T-cell (primary cell): Measurements from ENCODE around the gene KCTD1. TPM values are rescaled to one million over a fixed set of nuclear protein-coding genes. Genes with fewer than 3 reads are reported as not detected.

ENCODE experiments used
- ATAC-seq, 4 experiments: fragments of 200-7000 bp in 3 of 4; fragments of 150-1000 bp in 1 of 4; cut with Tn5 transposase; replicated peaks in 1 of 4; 1 replicate in 3 of 4; 2 replicates in 1 of 4; pipeline ENCODE4 v1.10.0; 2021; ENCODE audit warnings: moderate library complexity in 3 of 4, mild to moderate bottlenecking in 2 of 4, moderate number of reproducible peaks in 1 of 4
- CTCF ChIA-PET, 2 donors: fragments of 300-600 bp; sonication (Branson Sonifier 250); formaldehyde crosslinking; loops; one replicate each; lab custom pipeline; 2022; ENCODE audit warnings: antibody characterized with exemption in 2 of 2; lab: Charles Lee
- POLR2A ChIA-PET, 2 donors: fragments of 300-600 bp; sonication (Branson Sonifier 250); formaldehyde crosslinking; loops; one replicate each; lab custom pipeline; 2022; ENCODE audit warnings: antibody characterized with exemption in 2 of 2; lab: Charles Lee
- DNase-seq, 35 experiments: peaks; one replicate each; pipeline versions ENCODE4 v3.0.0 to v3.0.0-alpha.2; 2013 to 2023
- H3K27ac ChIP-seq: one replicate; pipeline ENCODE4 v1.5.1; 2013; ENCODE audit warnings: low read length
- H3K27me3 ChIP-seq, 2 experiments: replicated peaks in 1 of 2; 1 replicate in 1 of 2; 2 replicates in 1 of 2; pipeline versions ENCODE4 v1.6.1 to v1.7.0; 2013; ENCODE audit warnings: low read length in 1 of 2, mixed read lengths in 1 of 2; ENCODE audit not compliant: control insufficient read depth in 2 of 2, insufficient read depth in 2 of 2; ENCODE audit errors: extremely low read depth in 1 of 2
- H3K36me3 ChIP-seq, 2 donors: 1 replicate in 1 of 2; 2 replicates in 1 of 2; pipeline versions ENCODE4 v1.6.1 to v1.7.0; 2013; ENCODE audit warnings: low read length in 1 of 2; ENCODE audit not compliant: control insufficient read depth in 2 of 2, insufficient read depth in 1 of 2; ENCODE audit errors: extremely low read depth in 1 of 2
- H3K4me1 ChIP-seq, 2 experiments: 1 replicate in 1 of 2; 2 replicates in 1 of 2; pipeline versions ENCODE4 v1.6.1 to v1.7.0; 2013; ENCODE audit warnings: low read length in 2 of 2, mixed read lengths in 1 of 2; ENCODE audit not compliant: insufficient read depth in 2 of 2, control insufficient read depth in 1 of 2; ENCODE audit errors: extremely low read depth in 1 of 2
- H3K4me3 ChIP-seq, 2 donors: 1 replicate in 1 of 2; 2 replicates in 1 of 2; pipeline versions ENCODE4 v1.5.1 to v1.7.0; 2013; ENCODE audit warnings: mild to moderate bottlenecking in 2 of 2, low read length in 1 of 2, moderate library complexity in 1 of 2; ENCODE audit not compliant: control insufficient read depth in 1 of 2; ENCODE audit errors: extremely low read depth in 1 of 2
- H3K9me3 ChIP-seq: 2 replicates; pipeline ENCODE4 v1.7.0; 2013
- H3K27ac Mint-ChIP-seq, 2 donors: one replicate each; pipeline ENCODE4 v1.8.0; 2020 to 2021; ENCODE audit warnings: mild to moderate bottlenecking in 2 of 2, mixed read lengths in 2 of 2
- H3K27me3 Mint-ChIP-seq, 2 donors: one replicate each; pipeline ENCODE4 v1.8.0; 2021 to 2022; ENCODE audit warnings: mixed read lengths in 2 of 2
- H3K36me3 Mint-ChIP-seq: one replicate; pipeline ENCODE4 v1.8.0; 2021; ENCODE audit warnings: mixed read lengths
- H3K4me1 Mint-ChIP-seq, 3 donors: one replicate each; pipeline ENCODE4 v1.8.0; 2020 to 2022; ENCODE audit warnings: mixed read lengths in 3 of 3, mild to moderate bottlenecking in 1 of 3
- H3K4me3 Mint-ChIP-seq, 3 donors: one replicate each; pipeline ENCODE4 v1.8.0; 2020 to 2022; ENCODE audit warnings: mild to moderate bottlenecking in 3 of 3, mixed read lengths in 3 of 3, moderate library complexity in 3 of 3
- H3K9me3 Mint-ChIP-seq, 3 donors: one replicate each; pipeline ENCODE4 v1.8.0; 2020 to 2022; ENCODE audit warnings: mixed read lengths in 3 of 3
- WGBS: methylation state at CpG from one replicate; pipeline ENCODE4 v1.1.5; 2013; ENCODE audit warnings: missing lambda C conversion rate; ENCODE audit not compliant: insufficient coverage; 5-methylcytosine and 5-hydroxymethylcytosine counted together
- total RNA-seq, 35 experiments: library from RNA in 6 of 35; stranded (reverse) in 6 of 35; fragments of 120-200 nt in 1 of 35; gene quantifications; one replicate each; pipeline versions ENCODE4 v1.2.1 to v1.2.4 and lab custom pipeline; 2013 to 2026

Gene KCTD1
- total RNA-seq, 5 donors from 2014 or later (not counting 1 experiment from before 2014, with no cell fraction given): 3.2 to 4.3 (median 3.9) TPM

DNA sequence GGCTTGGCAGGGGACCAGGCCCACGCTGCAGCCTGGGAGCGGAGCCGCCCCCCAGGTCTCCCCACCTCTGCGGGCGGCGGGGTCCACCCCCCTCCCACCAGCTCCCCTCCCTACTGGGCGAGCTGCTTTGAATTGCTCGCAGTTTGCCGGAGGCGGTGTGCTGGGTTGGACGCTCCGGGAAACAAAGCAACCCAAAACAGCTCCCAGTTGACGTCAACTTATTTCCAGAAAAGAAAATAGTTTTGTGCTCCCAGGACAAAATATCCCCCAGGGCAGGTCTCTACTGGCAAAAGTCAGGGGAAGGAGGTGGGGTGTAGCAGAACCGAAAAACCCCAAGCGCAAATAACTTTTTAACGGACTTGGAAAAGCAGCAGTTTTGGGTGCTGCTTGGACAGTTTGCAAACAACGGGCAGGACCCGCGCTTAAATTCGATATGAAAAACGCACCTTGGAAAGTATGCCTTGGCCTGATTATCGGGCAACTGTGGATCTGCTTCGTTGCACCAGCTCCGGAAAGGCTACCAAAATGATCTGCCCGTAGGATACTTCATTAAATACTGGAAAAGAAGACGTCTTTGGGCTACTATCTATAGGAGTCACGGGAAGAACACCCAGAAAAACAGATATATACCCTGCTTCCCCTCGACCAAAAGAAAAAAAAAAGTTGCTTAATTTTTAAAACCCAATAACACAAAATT lies 2.8 kb upstream of the KCTD1 start:
- H3K4me1 Mint-ChIP-seq: peaks cover 17 to 25% (median 23%) of the 10 kb centered on the region in 3 donors
- ChIA-PET POLR2A (no interaction called here), CTCF (no interaction called here)
- peaks cover 40 to 55% of the 10 kb centered on the region in 2 donors for H3K27me3 Mint-ChIP-seq
- Histone ChIP-seq H3K27ac (no peak overlapping the region), H3K9me3 (no peaks in the 10 kb centered on the region), H3K27me3 (peaks cover 2 to 40% of the 10 kb centered on the region in 2 experiments), H3K4me3 (no peak overlapping the region), H3K36me3 (no peaks in the 10 kb centered on the region), H3K4me1 (peaks cover 7 to 39% of the 10 kb centered on the region in 2 experiments)
- WGBS: 6% methylated on average over 20 of the region's 28 CpGs
- peak overlapping the region in 2 of 3 donors; percentile 9 to 46 for H3K4me3 Mint-ChIP-seq
- DNase-seq (no peak), ATAC-seq (no peak)
- no peak overlapping the region for H3K27ac Mint-ChIP-seq
- no peaks in the 10 kb centered on the region for H3K9me3 Mint-ChIP-seq
- H3K36me3 Mint-ChIP-seq: no peaks in the 10 kb centered on the region

DNA sequence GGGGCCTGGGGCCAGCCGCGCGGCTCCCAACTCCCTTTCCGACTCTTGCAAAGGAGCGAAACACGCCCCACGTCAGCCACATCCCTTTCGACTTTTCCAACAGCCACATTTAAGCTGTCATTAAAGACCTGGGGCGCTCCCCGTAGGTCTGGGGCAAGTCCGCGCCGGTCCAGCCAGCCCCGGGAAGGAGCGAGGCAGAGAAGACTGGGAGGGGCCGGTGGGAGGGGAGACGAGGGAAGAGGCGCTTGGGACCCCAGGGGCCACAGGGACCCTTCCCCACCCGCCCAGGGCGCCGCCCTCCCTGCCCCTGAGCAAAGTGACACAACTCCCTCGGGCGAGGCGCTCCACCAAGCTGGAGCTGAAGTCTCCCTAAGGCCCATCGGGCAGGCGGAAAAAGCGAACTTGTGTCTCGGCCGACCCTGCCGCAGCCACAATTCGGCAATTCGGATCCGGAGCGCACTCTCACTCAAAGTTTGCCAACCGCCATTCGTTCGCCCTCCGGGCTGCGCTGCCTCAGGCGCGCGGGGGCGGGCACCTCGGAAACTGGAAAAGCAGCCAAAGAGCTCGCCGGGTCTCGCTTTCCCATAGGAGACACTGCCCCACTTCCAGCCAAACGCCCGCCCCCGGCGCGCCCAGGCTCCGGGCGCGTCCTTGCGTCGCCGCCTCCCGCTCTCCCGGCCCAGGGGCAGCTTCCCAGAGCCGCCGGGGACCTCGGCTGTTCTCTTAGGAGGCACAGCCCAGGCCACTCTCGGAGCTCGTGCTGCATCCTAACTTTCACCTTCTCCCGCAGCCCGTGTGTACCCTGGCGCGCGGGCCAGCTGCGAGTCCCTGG lies 1.1 kb upstream of the KCTD1 start:
- Mint-ChIP-seq H3K27ac (no peak overlapping the region), H3K36me3 (no peaks in the 10 kb centered on the region), H3K27me3 (peaks cover 36 to 49% of the 10 kb centered on the region in 2 donors), H3K4me3 (peak overlapping the region; percentile 63 to 86 (median 76)), H3K9me3 (no peaks in the 10 kb centered on the region), H3K4me1 (peaks cover 30 to 40% (median 39%) of the 10 kb centered on the region in 3 donors)
- Histone ChIP-seq H3K9me3 (no peaks in the 10 kb centered on the region), H3K27ac (no peak overlapping the region), H3K36me3 (no peaks in the 10 kb centered on the region), H3K4me3 (peak overlapping the region; percentile 38 to 73), H3K4me1 (peaks cover 7 to 42% of the 10 kb centered on the region in 2 experiments), H3K27me3 (peaks cover 2 to 40% of the 10 kb centered on the region in 2 experiments)
- peak in 3 of 35 experiments; percentile 3 to 17 (median 6) for DNase-seq
- WGBS: under 1% methylated on average over 58 of the region's 71 CpGs
- ChIA-PET CTCF (interaction anchor here in 1 of 2 donors (0.6 kb wide), 1 partner anchor 19 kb away, joined by 8 read pairs; no protein-coding TSS in a partner anchor), POLR2A (no interaction called here)
- no peak for ATAC-seq

DNA sequence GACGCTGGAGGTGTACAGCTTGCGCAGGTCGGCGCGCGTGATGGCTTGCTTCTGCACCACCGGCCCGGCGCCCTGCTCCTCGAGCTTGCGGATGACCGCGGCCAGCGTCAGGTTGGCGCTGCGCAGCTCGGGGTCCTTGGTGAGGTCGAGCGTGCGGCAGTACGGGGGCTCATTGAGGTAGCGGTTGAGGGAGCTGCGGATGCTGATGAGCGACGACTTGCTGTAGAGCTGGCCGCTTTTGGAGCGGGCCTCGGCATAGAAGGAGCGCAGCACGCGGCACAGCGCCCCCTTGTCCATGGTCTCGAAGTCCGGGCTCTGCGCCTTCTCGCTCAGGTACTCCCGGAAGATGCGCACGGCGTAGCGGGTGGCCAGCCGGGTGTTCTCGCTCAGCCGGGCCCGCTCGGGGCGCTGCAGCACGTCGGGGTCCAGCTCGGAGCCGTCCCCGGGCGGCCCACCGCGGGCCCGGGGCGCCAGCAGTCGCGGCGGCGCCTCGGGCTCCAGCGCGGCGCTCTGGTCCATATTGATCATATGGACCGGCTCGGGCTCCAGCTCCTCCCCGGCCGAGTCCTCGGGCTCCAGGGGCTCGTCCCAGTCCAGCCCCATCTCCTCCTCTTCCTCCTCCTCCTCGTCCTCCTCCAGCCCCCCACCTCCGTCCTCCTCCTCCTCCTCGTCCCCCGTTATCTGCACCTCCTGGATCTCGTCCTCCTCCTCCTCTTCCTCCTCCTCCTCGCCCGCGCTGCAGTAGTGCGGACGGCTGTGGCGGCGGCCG lies 523 bp downstream of the KCTD1 start:
- peak; percentile 62 to 76 (median 73) for ATAC-seq
- 10% methylated on average over 84 of the region's 84 CpGs for WGBS
- Histone ChIP-seq H3K27me3 (peaks cover 2 to 38% of the 10 kb centered on the region in 2 experiments), H3K4me1 (peaks cover 7 to 42% of the 10 kb centered on the region in 2 experiments), H3K9me3 (no peaks in the 10 kb centered on the region), H3K27ac (no peak overlapping the region), H3K4me3 (peak overlapping the region; percentile 50 to 73), H3K36me3 (no peaks in the 10 kb centered on the region)
- ChIA-PET CTCF (interaction anchor here in 1 of 2 donors (1.2 kb wide), 1 partner anchor 9 kb away, joined by 3 read pairs; no protein-coding TSS in a partner anchor), POLR2A (interaction anchor here in 1 of 2 donors (0.8 kb wide), 1 partner anchor 13 kb away, joined by 5 read pairs; no protein-coding TSS in a partner anchor)
- DNase-seq: peak in 30 of 35 experiments; percentile 10 to 67 (median 32)
- Mint-ChIP-seq H3K36me3 (no peaks in the 10 kb centered on the region), H3K4me3 (peak overlapping the region; percentile 79 to 86 (median 84)), H3K4me1 (peaks cover 45 to 54% (median 52%) of the 10 kb centered on the region in 3 donors), H3K9me3 (no peaks in the 10 kb centered on the region), H3K27me3 (peaks cover 21 to 35% of the 10 kb centered on the region in 2 donors), H3K27ac (no peak overlapping the region)

DNA sequence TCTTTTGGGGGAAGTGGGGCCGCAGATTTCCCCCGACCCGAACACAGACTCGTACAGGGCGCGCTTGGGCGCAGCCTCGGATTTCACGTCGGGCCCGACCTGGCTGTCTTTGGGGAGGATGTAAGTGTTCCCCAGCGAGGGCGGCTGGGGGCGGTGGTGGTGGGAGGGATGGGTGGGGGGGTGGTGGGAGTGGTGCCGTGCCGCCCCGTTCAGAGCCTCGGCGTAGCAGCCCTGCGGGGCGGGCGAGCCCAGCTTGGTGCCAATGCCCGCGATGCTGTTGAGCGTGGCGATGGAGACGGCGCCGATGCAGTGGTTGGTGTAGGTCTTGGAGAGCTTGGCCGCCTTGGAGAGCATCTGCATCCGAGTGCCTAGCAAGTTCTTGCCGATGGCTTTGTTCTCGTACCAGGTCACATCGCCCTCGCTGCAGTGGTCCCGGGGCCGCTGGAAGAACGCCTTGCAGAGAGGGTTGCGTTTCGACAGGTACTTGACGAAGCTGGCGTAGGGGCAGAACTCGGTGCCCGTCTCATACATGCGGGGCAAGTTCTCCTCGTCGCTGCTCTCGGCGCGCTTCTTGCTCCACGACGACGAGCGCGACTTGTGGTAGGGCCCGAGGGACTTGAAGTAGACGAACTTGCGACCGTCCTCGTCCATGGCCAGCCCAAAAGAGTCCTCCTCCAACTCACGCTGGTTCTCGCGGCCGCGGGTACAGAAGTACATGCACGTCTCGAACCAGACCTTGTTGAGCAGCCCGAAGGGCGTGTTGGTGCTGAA lies 1.3 kb downstream of the KCTD1 start:
- CTCF ChIA-PET: no interaction called here
- H3K4me3 Mint-ChIP-seq: peak overlapping the region; percentile 69 to 86 (median 75)

DNA sequence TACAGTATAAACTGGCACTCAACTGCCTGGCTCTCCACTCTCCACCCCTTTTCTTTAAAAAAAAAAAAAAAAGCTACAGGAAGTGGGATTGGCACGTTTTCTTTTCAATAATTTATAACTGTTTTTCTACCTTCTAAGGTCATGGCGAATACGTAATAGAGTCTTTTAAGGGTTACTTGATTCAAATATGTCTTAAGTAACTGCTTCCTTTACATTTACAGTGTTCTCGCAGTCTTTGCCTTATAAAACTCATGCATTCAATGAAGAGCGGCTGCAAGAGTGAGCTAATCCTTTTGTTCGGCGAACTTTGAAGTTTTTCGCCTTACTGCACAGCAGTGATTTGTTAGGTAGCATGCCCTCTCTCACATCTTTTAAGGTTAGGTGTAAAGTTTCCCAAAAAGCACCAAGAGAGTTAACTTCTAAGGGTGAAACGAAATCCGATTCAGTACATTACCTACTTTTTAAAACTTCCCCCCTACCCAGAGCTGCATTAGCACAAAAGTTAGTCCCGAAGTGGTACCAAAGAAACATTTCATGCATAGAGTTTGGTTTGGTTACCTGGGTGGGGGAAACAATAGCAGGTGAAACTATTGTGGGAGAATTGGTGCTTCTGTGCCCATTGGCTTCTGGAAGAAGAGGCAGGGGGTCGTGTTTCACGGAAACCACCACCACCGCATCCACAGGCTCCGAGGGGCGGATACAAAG lies 2.0 kb downstream of the KCTD1 start:
- peak overlapping the region; percentile 46 to 86 (median 66) for H3K4me3 Mint-ChIP-seq
- peaks cover 8 to 21% of the 10 kb centered on the region in 2 donors for H3K27me3 Mint-ChIP-seq
- CTCF ChIA-PET: interaction anchor here in 1 of 2 donors (0.5 kb wide), 1 partner anchor 69 kb away, joined by 4 read pairs; no protein-coding TSS in a partner anchor
- H3K27ac Mint-ChIP-seq: no peak overlapping the region
- H3K4me1 Mint-ChIP-seq: peaks cover 39 to 56% (median 54%) of the 10 kb centered on the region in 3 donors
- peaks cover 2% of the 10 kb centered on the region for H3K36me3 Mint-ChIP-seq
- Histone ChIP-seq H3K36me3 (no peaks in the 10 kb centered on the region), H3K4me3 (no peak overlapping the region), H3K4me1 (peaks cover 7 to 42% of the 10 kb centered on the region in 2 experiments), H3K9me3 (no peaks in the 10 kb centered on the region), H3K27me3 (peaks cover 0 to 35% of the 10 kb centered on the region in 2 experiments), H3K27ac (no peak overlapping the region)
- ATAC-seq (no peak), DNase-seq (no peak)
- WGBS: 80% methylated on average over 2 of the region's 16 CpGs
- no peaks in the 10 kb centered on the region for H3K9me3 Mint-ChIP-seq
- POLR2A ChIA-PET: interaction anchor here (0.6 kb wide), 2 partner anchors 33 to 454 kb away, joined by 3 to 4 read pairs; no protein-coding TSS in a partner anchor

More for the DNA sequence above, 1.3 kb downstream of the KCTD1 start:
- peaks cover 15 to 28% of the 10 kb centered on the region in 2 donors for H3K27me3 Mint-ChIP-seq
- Histone ChIP-seq H3K27me3 (peaks cover under 1 to 37% of the 10 kb centered on the region in 2 experiments), H3K36me3 (no peaks in the 10 kb centered on the region), H3K4me1 (peaks cover 7 to 42% of the 10 kb centered on the region in 2 experiments), H3K27ac (no peak overlapping the region), H3K9me3 (no peaks in the 10 kb centered on the region), H3K4me3 (peak overlapping the region; percentile 50 to 73)
- no peaks in the 10 kb centered on the region for H3K36me3 Mint-ChIP-seq
- H3K4me1 Mint-ChIP-seq: peaks cover 45 to 58% (median 57%) of the 10 kb centered on the region in 3 donors
- ATAC-seq (no peak), DNase-seq (no peak)
- no peaks in the 10 kb centered on the region for H3K9me3 Mint-ChIP-seq
- POLR2A ChIA-PET: interaction anchor here in 1 of 2 donors (0.8 kb wide), 1 partner anchor 12 kb away, joined by 5 read pairs; no protein-coding TSS in a partner anchor
- H3K27ac Mint-ChIP-seq: no peak overlapping the region
- 73% methylated on average over 50 of the region's 69 CpGs for WGBS
